Common myeloid progenitor, CD34-positive (primary cell): ENCODE data around the gene MTX2.
A peak's percentile ranks its signal among the peaks of the same experiment; 100 is the strongest.

Source experiments
- CTCF ChIA-PET: fragments of 350-600 bp; sonication (Branson Sonifier 250); formaldehyde crosslinking; loops from one replicate; lab custom pipeline; 2021; ENCODE audit warnings: antibody characterized with exemption; lab: Charles Lee
- POLR2A ChIA-PET: fragments of 350-600 bp; sonication (Branson Sonifier 250); formaldehyde crosslinking; loops from one replicate; lab custom pipeline; 2021; ENCODE audit warnings: antibody characterized with exemption; lab: Charles Lee
- DNase-seq, 3 donors: peaks; one replicate each; pipeline versions ENCODE4 v3.0.0 to v3.0.0-alpha.2; 2013
- H3K27ac ChIP-seq, 2 experiments: 1 replicate in 1 of 2; 2 replicates in 1 of 2; pipeline ENCODE4 v1.7.0; 2013; ENCODE audit warnings: inconsistent platforms in 2 of 2, low read length in 2 of 2, mild to moderate bottlenecking in 2 of 2, low read depth in 1 of 2, moderate library complexity in 1 of 2; ENCODE audit not compliant: severe bottlenecking in 2 of 2, insufficient read depth in 1 of 2, poor library complexity in 1 of 2
- H3K27me3 ChIP-seq, 5 experiments: replicated peaks in 2 of 5; 1 replicate in 3 of 5; 2 replicates in 2 of 5; pipeline versions ENCODE4 v1.6.1 to v1.7.0; 2013; ENCODE audit warnings: low read length in 4 of 5, mild to moderate bottlenecking in 2 of 5, moderate library complexity in 2 of 5, inconsistent platforms in 1 of 5; ENCODE audit not compliant: insufficient read depth in 5 of 5, control insufficient read depth in 4 of 5
- H3K36me3 ChIP-seq, 4 experiments: 1 replicate in 2 of 4; 2 replicates in 2 of 4; pipeline versions ENCODE4 v1.6.1 to v1.7.0; 2013; ENCODE audit warnings: low read length in 3 of 4, control low read depth in 1 of 4, mild to moderate bottlenecking in 1 of 4; ENCODE audit not compliant: control insufficient read depth in 4 of 4, insufficient read depth in 4 of 4
- H3K4me1 ChIP-seq, 4 experiments: 1 replicate in 3 of 4; 2 replicates in 1 of 4; pipeline versions ENCODE4 v1.6.1 to v1.7.1; 2013; ENCODE audit warnings: low read length in 3 of 4, mild to moderate bottlenecking in 3 of 4, control low read depth in 1 of 4, inconsistent platforms in 1 of 4, moderate library complexity in 1 of 4; ENCODE audit not compliant: control insufficient read depth in 4 of 4, insufficient read depth in 4 of 4; ENCODE audit errors: control extremely low read depth in 1 of 4
- H3K4me3 ChIP-seq, 7 experiments: 1 replicate in 4 of 7; 2 replicates in 3 of 7; pipeline versions ENCODE4 v1.5.1 to v1.7.0; 2013; ENCODE audit warnings: mild to moderate bottlenecking in 7 of 7, low read length in 6 of 7, moderate library complexity in 6 of 7, inconsistent platforms in 2 of 7, low read depth in 2 of 7, control low read depth in 1 of 7; ENCODE audit not compliant: insufficient read depth in 4 of 7, control insufficient read depth in 1 of 7; ENCODE audit errors: extremely low read depth in 1 of 7
- H3K9me3 ChIP-seq, 5 experiments: 1 replicate in 4 of 5; 2 replicates in 1 of 5; pipeline versions ENCODE4 v1.6.1 to v1.7.1; 2013; ENCODE audit warnings: low read length in 4 of 5, mild to moderate bottlenecking in 2 of 5, inconsistent platforms in 1 of 5, low read depth in 1 of 5, moderate library complexity in 1 of 5; ENCODE audit not compliant: control insufficient read depth in 4 of 5, insufficient read depth in 2 of 5; ENCODE audit errors: control extremely low read depth in 1 of 5
- WGBS: methylation state at CpG from one replicate; pipeline ENCODE4 v1.1.5; 2013; ENCODE audit not compliant: insufficient coverage; 5-methylcytosine and 5-hydroxymethylcytosine counted together

The MTX2 gene

DNA sequence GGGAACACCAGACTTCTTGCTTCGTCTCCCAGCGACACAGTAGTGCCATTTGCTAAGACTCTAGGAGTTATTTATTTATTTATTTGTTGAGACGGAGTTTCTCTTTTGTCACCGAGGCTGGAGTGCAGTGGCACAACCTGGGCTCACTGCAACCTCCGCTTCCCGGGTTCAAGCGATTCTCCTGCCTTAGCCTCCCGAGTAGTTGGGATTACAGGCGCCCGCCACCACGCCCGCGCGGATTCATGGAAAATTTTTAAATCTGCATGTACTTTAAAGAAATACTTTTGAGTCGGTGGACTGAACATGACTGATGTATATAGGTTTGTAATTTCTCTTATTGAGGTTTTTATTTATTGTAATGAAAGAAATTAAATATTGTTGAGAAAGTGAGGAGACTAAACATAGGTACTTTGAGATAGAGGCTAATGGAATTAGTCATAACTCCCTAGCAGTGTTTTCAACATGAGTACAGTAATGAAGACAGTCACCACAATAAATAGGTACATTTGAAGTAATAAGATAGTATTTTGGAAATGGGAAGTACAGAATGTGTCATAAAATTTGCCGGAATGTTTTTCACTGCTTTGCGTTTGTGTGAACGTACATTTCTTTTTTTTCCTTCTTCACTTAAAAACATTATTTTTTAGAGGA is 983 bp downstream of the MTX2 start:
- CTCF ChIA-PET: no interaction called here
- peak overlapping the region in 1 of 2 experiments; percentile 78 for H3K27ac ChIP-seq

DNA sequence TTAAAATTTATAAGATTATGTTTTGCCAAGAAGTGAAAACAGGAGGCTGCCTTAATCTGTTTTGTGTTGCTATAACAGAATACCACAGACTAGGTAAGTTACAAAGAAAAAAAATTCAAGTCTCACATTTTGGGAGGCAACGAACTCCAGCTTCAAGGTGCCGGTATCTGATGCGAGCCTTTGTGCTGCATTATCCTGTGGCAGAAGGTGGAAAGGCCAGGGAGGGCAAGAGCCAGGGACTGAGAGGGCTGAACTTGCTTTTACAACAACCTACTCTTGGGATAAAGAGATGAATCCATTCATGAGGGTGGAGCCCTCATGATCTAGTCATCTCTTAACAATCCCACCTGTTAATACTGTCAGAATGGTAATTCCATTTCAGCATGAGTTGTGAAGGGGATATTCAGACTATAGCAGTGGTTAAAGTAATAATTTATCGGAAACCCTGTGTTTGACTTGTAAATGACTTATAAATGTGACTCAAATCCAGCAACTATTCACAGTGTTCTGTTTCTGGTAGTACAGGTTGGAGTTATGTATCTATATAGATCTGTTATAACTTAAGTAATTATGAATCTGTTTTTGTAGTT is 3.7 kb downstream of the MTX2 start:
- Histone ChIP-seq H3K4me1 (peaks cover 0 to 13% (median 6%) of the 10 kb centered on the region in 4 experiments), H3K27ac (no peak overlapping the region), H3K9me3 (no peaks in the 10 kb centered on the region), H3K36me3 (peaks cover 0 to 6% (median 2%) of the 10 kb centered on the region in 4 experiments), H3K4me3 (no peak overlapping the region), H3K27me3 (no peaks in the 10 kb centered on the region)
- 97% methylated on average over 3 of the region's 4 CpGs for WGBS
- ChIA-PET CTCF (no interaction called here), POLR2A (no interaction called here)
- DNase-seq: no peak

More for the DNA sequence above, 983 bp downstream of the MTX2 start:
- peak in 1 of 3 donors; percentile 25 for DNase-seq
- 29% methylated on average over 9 of the region's 18 CpGs for WGBS
- H3K9me3 ChIP-seq: no peaks in the 10 kb centered on the region
- peaks cover 0 to 6% (median 2%) of the 10 kb centered on the region in 4 experiments for H3K36me3 ChIP-seq
- peaks cover 0 to 13% (median 6%) of the 10 kb centered on the region in 4 experiments for H3K4me1 ChIP-seq
- POLR2A ChIA-PET: interaction anchor here (0.6 kb wide), 1 partner anchor 71 kb away, joined by 3 read pairs; no protein-coding TSS in a partner anchor
- no peaks in the 10 kb centered on the region for H3K27me3 ChIP-seq
- H3K4me3 ChIP-seq: peak overlapping the region; percentile 73 to 95 (median 88)

DNA sequence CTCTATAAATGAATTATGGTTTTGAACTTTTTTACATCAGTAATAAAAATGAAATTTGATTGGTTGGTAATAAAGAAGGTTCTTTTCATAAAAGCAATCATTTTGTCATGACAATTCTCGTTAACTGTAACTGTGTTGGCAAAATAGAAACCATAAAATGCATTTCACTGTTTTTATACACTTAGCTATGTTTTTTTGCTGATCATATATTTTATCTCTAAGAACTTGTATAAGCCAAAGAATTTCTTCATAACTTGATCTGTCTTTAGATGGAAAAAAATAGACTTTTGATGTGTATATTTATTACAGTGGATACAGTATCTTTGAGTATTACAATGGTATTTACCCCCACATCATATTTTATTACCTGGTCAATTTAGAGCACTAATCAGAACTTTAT is 9.7 kb downstream of the MTX2 start:
- no CpG with 5 or more reads among the region's 1 CpG for WGBS
- POLR2A ChIA-PET: no interaction called here
- H3K27me3 ChIP-seq: no peaks in the 10 kb centered on the region
- H3K36me3 ChIP-seq: peaks cover 0 to 2% (median 0%) of the 10 kb centered on the region in 4 experiments
- H3K4me1 ChIP-seq: peaks cover 0 to 7% (median 2%) of the 10 kb centered on the region in 4 experiments
- CTCF ChIA-PET: no interaction called here
- no peaks in the 10 kb centered on the region for H3K9me3 ChIP-seq
- no peak for DNase-seq
- H3K27ac ChIP-seq: no peak overlapping the region
- H3K4me3 ChIP-seq: no peak overlapping the region

DNA sequence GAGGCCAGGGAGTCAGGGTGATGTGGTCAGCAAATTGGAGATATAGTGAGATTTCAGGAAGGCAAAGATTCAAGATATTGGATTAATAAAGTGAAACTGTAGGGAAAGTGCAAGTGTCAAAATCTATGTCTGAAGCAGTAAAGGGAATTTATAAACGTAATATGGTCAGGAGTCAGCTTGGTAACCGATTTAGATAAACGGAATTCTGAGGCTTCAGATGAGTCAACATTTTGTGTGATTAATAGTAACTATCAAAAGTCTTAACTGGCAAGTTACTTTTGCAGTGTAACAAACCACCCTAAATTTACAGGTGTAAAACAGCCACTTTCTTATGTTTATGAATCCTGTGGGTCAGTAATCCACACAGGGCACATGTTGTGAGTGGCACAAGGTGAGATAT is 10.9 kb downstream of the MTX2 start:
- H3K27ac ChIP-seq: no peak overlapping the region
- no peaks in the 10 kb centered on the region for H3K9me3 ChIP-seq
- no peaks in the 10 kb centered on the region for H3K27me3 ChIP-seq
- peaks cover 0 to 7% (median 2%) of the 10 kb centered on the region in 4 experiments for H3K4me1 ChIP-seq
- DNase-seq: no peak
- H3K36me3 ChIP-seq: no peaks in the 10 kb centered on the region
- peak overlapping the region in 1 of 7 experiments; percentile 17 for H3K4me3 ChIP-seq
- 95% methylated on average over 3 of the region's 3 CpGs for WGBS
- ChIA-PET POLR2A (no interaction called here), CTCF (no interaction called here)

DNA sequence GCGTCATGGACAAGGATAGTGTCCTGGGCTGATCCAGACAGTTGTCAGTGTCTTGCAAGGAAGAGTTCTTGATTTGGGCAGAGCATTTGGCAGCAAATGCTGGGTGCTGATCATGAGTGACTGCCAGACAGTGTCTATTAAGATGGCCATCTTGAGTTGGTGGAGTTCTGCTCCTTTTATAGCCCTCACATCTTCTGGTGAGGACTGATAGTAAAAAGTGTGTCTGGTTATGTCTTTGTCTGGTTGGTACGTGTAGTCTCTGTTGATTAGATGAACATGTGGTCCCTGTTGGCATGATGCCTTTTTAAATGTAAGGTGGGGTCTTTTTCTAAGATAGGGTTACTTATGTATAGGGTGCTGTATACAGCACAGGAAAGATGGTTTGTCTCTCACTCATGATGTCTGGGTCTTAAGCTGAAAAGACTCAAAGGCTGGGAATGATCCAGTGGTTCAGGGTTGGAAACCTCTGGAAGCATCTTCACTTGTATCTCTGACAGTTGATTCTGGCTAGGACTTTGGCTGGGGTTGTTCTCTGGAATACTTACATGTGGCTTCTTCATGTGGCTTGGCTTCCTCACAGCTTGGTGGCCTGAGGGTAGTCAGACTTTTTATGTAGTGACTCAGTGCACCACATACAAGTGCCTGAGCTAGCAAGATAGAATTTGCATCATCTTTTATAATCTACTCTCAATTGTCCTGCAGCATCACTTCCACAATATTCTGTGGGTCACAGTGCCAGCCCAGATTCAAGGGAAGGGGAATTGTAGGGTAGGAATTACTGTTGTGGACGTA is 11.8 kb downstream of the MTX2 start:
- H3K4me3 ChIP-seq: no peak overlapping the region
- H3K36me3 ChIP-seq: no peaks in the 10 kb centered on the region
- CTCF ChIA-PET: no interaction called here
- no peaks in the 10 kb centered on the region for H3K27me3 ChIP-seq
- POLR2A ChIA-PET: no interaction called here
- peak in 1 of 3 donors; percentile 21 for DNase-seq
- no peaks in the 10 kb centered on the region for H3K9me3 ChIP-seq
- WGBS: 100% methylated on average over 3 of the region's 3 CpGs
- H3K4me1 ChIP-seq: peaks cover 0 to 7% (median 2%) of the 10 kb centered on the region in 4 experiments
- H3K27ac ChIP-seq: no peak overlapping the region

DNA sequence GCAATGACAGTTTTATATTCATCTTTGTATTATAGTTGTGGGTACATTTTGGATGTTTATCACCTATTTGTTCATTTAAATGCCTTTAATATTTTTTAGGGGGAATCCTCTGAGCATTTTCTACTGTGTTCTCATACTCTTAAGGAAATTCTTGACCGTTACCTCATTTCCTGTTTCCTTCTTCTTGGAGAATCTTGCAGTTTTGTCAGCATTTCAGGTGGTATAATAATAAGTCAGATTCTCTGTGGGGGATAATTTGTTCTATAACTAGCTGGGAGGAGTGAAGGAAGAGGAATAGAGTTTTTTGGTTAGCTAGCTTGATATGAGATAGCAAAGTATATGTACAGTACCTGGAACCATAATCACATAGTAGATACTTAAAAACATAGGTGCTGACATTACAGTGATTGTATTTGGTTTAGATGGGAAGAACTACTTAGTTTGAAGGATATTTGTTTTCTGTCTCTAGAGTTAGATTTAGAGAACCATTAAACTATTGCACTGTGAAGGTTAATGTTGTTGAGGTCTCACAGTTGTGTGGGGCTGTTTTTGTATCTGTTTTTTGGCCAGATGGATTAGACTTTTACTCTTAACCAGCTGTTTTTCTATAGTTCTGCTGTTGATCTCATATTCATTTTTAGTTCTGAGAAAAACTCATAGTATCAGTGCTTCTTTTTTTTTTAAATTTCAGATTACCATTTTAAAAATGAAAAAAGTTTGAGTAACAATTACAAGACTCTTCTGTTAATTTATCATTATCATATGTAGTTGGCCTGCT is 14.2 kb downstream of the MTX2 start:
- Histone ChIP-seq H3K9me3 (no peaks in the 10 kb centered on the region), H3K36me3 (no peaks in the 10 kb centered on the region), H3K27ac (no peak overlapping the region), H3K4me1 (peaks cover 0 to 11% (median 2%) of the 10 kb centered on the region in 4 experiments), H3K27me3 (no peaks in the 10 kb centered on the region), H3K4me3 (no peak overlapping the region)
- WGBS: 17% methylated on average over 1 of the region's 1 CpG
- DNase-seq: no peak
- POLR2A ChIA-PET: no interaction called here
- CTCF ChIA-PET: no interaction called here
